Muscle of leg (tissue), 16 donors: ENCODE data around the gene CCDC136. TPM values are rescaled to one million over a fixed set of nuclear protein-coding genes. Genes with fewer than 3 reads are reported as not detected.

Experiments
- DNase-seq: peaks from one replicate; pipeline ENCODE4 v3.0.0; 2013
- H3K27ac ChIP-seq: one replicate; pipeline ENCODE4 v1.5.1; 2013; ENCODE audit warnings: mild to moderate bottlenecking, low read length, control low read depth
- H3K27me3 ChIP-seq: one replicate; pipeline ENCODE4 v1.6.1; 2013; ENCODE audit warnings: low read length; ENCODE audit not compliant: control insufficient read depth, insufficient read depth
- H3K36me3 ChIP-seq: one replicate; pipeline ENCODE4 v1.6.1; 2013; ENCODE audit warnings: low read length; ENCODE audit not compliant: control insufficient read depth, insufficient read depth
- H3K4me1 ChIP-seq: one replicate; pipeline ENCODE4 v1.6.1; 2013; ENCODE audit warnings: low read length; ENCODE audit not compliant: control insufficient read depth, insufficient read depth
- H3K4me3 ChIP-seq: one replicate; pipeline ENCODE4 v1.5.1; 2013; ENCODE audit warnings: low read length, control low read depth
- H3K9me3 ChIP-seq: replicated peaks from 2 replicates; pipeline ENCODE4 v1.6.1; 2013; ENCODE audit warnings: low read depth, low read length; ENCODE audit not compliant: control insufficient read depth
- WGBS: methylation state at CpG from one replicate; pipeline ENCODE4 v1.1.5; 2013; ENCODE audit warnings: missing lambda C conversion rate; ENCODE audit not compliant: insufficient coverage; 5-methylcytosine and 5-hydroxymethylcytosine counted together
- long read RNA-seq, 11 donors: transcript quantifications; one replicate each; lab custom pipeline, GENCODE V29; 2026
- polyA plus RNA-seq, 8 donors: library from polyadenylated mRNA; unstranded; fragments of 120-200 nt; gene quantifications; one replicate each; pipeline versions ENCODE4 v1.2.1 to v1.2.3, GENCODE V29; 2013; ENCODE audit warnings: inconsistent platforms in 1 of 8, low replicate concordance in 1 of 8; ENCODE audit not compliant: insufficient read length in 8 of 8, insufficient read depth in 1 of 8
- total RNA-seq: library from RNA; stranded (reverse); fragments of 120-200 nt; gene quantifications from one replicate; pipeline ENCODE4 v1.2.4, GENCODE V29; 2013

Gene CCDC136
- total RNA-seq (10.7 TPM), polyA plus RNA-seq (10 to 100 TPM; 12.0 to 21.5 (median 16.6) TPM)
- long read RNA-seq, donor 1 = 0 reads
- long read RNA-seq, donor 2 = 0 reads
- long read RNA-seq, donor 3 = 0 reads
- long read RNA-seq, donor 4 = 0 reads
- long read RNA-seq, donor 5 = 0 reads
- long read RNA-seq, donor 6 = 0 reads
- long read RNA-seq, donor 7 = 0 reads
- long read RNA-seq, donor 8 = 0 reads
- long read RNA-seq, donor 9 = 0 reads
- long read RNA-seq, donor 10, partial matches to known transcripts = 0 of 1 reads
- long read RNA-seq, donor 10, other reads (novel, unspliced or antisense) = 0 of 1 reads
- long read RNA-seq, donor 11 = 0 reads

GRCh38 chr7:128791121-128791971 lies at the start of gene CCDC136:
CCDC136 (plus strand) TSS chr7:128791968; CDS start chr7:128792412, 444 bp downstream.
- Histone ChIP-seq H3K36me3 (no peaks in the 10 kb centered on the region), H3K4me3 (peak within 1 kb of the TSS; percentile 81), H3K27me3 (peaks cover 23% of the 10 kb centered on the region), H3K4me1 (peaks cover 25% of the 10 kb centered on the region), H3K27ac (no peak within 1 kb of the TSS), H3K9me3 (no peaks in the 10 kb centered on the region)
- WGBS = under 1% methylated on average over 64 of the region's 80 CpGs
- peak; percentile 70 for DNase-seq

- no peak overlapping the region for H3K27ac ChIP-seq
- no peaks in the 10 kb centered on the region for H3K27me3 ChIP-seq
- peaks cover 13% of the 10 kb centered on the region for H3K4me1 ChIP-seq
- no peak for DNase-seq
- no peaks in the 10 kb centered on the region for H3K9me3 ChIP-seq
- no peak overlapping the region for H3K4me3 ChIP-seq
- peaks cover 10% of the 10 kb centered on the region for H3K36me3 ChIP-seq
- whole genome bisulfite sequencing = no CpG with 5 or more reads among the region's 4 CpGs
Observed at GRCh38 chr7:128742206-128742605, 49.6 kb upstream of the CCDC136 start.

GRCh38 chr7:128743112-128743772 lies 48.5 kb upstream of the CCDC136 start:
- H3K9me3 ChIP-seq = no peaks in the 10 kb centered on the region
- no CpG with 5 or more reads among the region's 7 CpGs for WGBS
- H3K4me3 ChIP-seq = no peak overlapping the region
- no peak overlapping the region for H3K27ac ChIP-seq
- H3K27me3 ChIP-seq = no peaks in the 10 kb centered on the region
- H3K4me1 ChIP-seq = peaks cover 10% of the 10 kb centered on the region
- peaks cover 17% of the 10 kb centered on the region for H3K36me3 ChIP-seq
- no peak for DNase-seq

- no peak overlapping the region for H3K27ac ChIP-seq
- no peaks in the 10 kb centered on the region for H3K9me3 ChIP-seq
- H3K4me3 ChIP-seq = no peak overlapping the region
- peaks cover 5% of the 10 kb centered on the region for H3K4me1 ChIP-seq
- no peak for DNase-seq
- H3K27me3 ChIP-seq = no peaks in the 10 kb centered on the region
- peaks cover 26% of the 10 kb centered on the region for H3K36me3 ChIP-seq
- WGBS = 73% methylated on average over 1 of the region's 2 CpGs
Observed at GRCh38 chr7:128744366-128744905, 47.3 kb upstream of the CCDC136 start.

GRCh38 chr7:128745706-128746105 lies 46.1 kb upstream of the CCDC136 start:
- no peak for DNase-seq
- Histone ChIP-seq H3K4me3 (no peak overlapping the region), H3K4me1 (peaks cover 5% of the 10 kb centered on the region), H3K27ac (no peak overlapping the region), H3K36me3 (peaks cover 27% of the 10 kb centered on the region), H3K27me3 (no peaks in the 10 kb centered on the region), H3K9me3 (no peaks in the 10 kb centered on the region)
- WGBS = no CpG with 5 or more reads among the region's 1 CpG

- no peak for DNase-seq
- H3K27me3 ChIP-seq = no peaks in the 10 kb centered on the region
- no peaks in the 10 kb centered on the region for H3K9me3 ChIP-seq
- H3K4me3 ChIP-seq = no peak overlapping the region
- no peaks in the 10 kb centered on the region for H3K4me1 ChIP-seq
- peaks cover 32% of the 10 kb centered on the region for H3K36me3 ChIP-seq
- 84% methylated on average over 2 of the region's 6 CpGs for WGBS
- no peak overlapping the region for H3K27ac ChIP-seq
Observed at GRCh38 chr7:128747327-128748079, 44.3 kb upstream of the CCDC136 start.

GRCh38 chr7:128752251-128752650 lies 39.5 kb upstream of the CCDC136 start:
- Histone ChIP-seq H3K27me3 (no peaks in the 10 kb centered on the region), H3K4me3 (no peak overlapping the region), H3K27ac (no peak overlapping the region), H3K9me3 (no peaks in the 10 kb centered on the region), H3K4me1 (peaks cover 13% of the 10 kb centered on the region), H3K36me3 (peaks cover 44% of the 10 kb centered on the region)
- no CpG with 5 or more reads among the region's 1 CpG for WGBS
- no peak for DNase-seq

- H3K27me3 ChIP-seq = no peaks in the 10 kb centered on the region
- H3K4me1 ChIP-seq = peaks cover 13% of the 10 kb centered on the region
- no peak for DNase-seq
- H3K27ac ChIP-seq = peak overlapping the region; percentile 78
- no peaks in the 10 kb centered on the region for H3K9me3 ChIP-seq
- no peak overlapping the region for H3K4me3 ChIP-seq
- WGBS = 50% methylated on average over 1 of the region's 2 CpGs
- H3K36me3 ChIP-seq = peaks cover 42% of the 10 kb centered on the region
Observed at GRCh38 chr7:128755075-128755818, 36.5 kb upstream of the CCDC136 start.
